Heart right ventricle (tissue), 16 donors: ENCODE measurements around the gene TMCC3. TPM values are rescaled to one million over a fixed set of nuclear protein-coding genes. Genes with fewer than 3 reads are reported as not detected.
A peak's percentile ranks its signal among the peaks of the same experiment; 100 is the strongest.

ENCODE experiments used
- ATAC-seq, 8 donors: fragments of 200-7000 bp; cut with Tn5 transposase; one replicate each; pipeline ENCODE4 v1.9.1; 2020; ENCODE audit warnings: mild to moderate bottlenecking in 8 of 8, moderate library complexity in 8 of 8, moderate number of reproducible peaks in 1 of 8
- DNase-seq, 2 donors: peaks; one replicate each; pipeline ENCODE4 v3.0.0-alpha.2; 2020
- H3K27ac ChIP-seq, 10 donors: fragments of 200-600 bp; sonication (generic) in 2 of 10; one replicate each; pipeline versions ENCODE4 v1.5.0 to v1.8.0; 2020 to 2022; ENCODE audit warnings: mild to moderate bottlenecking in 3 of 10
- H3K27me3 ChIP-seq, 7 donors: fragments of 200-600 bp; one replicate each; pipeline ENCODE4 v1.8.0; 2021 to 2022; ENCODE audit warnings: mild to moderate bottlenecking in 2 of 7
- H3K36me3 ChIP-seq, 9 donors: fragments of 200-600 bp; sonication (generic) in 1 of 9; one replicate each; pipeline versions ENCODE4 v1.5.0 to v1.8.0; 2020 to 2022; ENCODE audit warnings: mild to moderate bottlenecking in 2 of 9
- H3K4me1 ChIP-seq, 9 donors: fragments of 200-600 bp; sonication (generic) in 1 of 9; one replicate each; pipeline versions ENCODE4 v1.5.0 to v1.8.0; 2020 to 2022; ENCODE audit warnings: mild to moderate bottlenecking in 4 of 9
- H3K4me3 ChIP-seq, 10 donors: fragments of 200-600 bp; sonication (generic) in 2 of 10; one replicate each; pipeline versions ENCODE4 v1.5.0 to v1.8.0; 2020 to 2022; ENCODE audit warnings: mild to moderate bottlenecking in 7 of 10, moderate library complexity in 2 of 10
- H3K9me3 ChIP-seq, 11 donors: fragments of 200-600 bp in 10 of 11; sonication (generic) in 2 of 11; one replicate each; pipeline versions ENCODE4 v1.5.0 to v1.8.0; 2013 to 2022; ENCODE audit warnings: mild to moderate bottlenecking in 2 of 11, control low read depth in 1 of 11, moderate library complexity in 1 of 11
- CTCF ChIP-seq, 9 donors: fragments of 200-600 bp; sonication (generic) in 2 of 9; IDR thresholded peaks; one replicate each; pipeline versions ENCODE4 v1.5.0 to v1.8.0; 2021 to 2022; ENCODE audit warnings: antibody characterized with exemption in 9 of 9, mild to moderate bottlenecking in 5 of 9, moderate library complexity in 1 of 9
- WGBS, 2 donors: extraction: QIAGEN DNeasy Blood & Tissue Kit; methylation state at CpG; one replicate each; pipeline ENCODE4 v1.1.7; 2013; ENCODE audit warnings: inconsistent platforms in 1 of 2; 5-methylcytosine and 5-hydroxymethylcytosine counted together
- intact Hi-C, 10 donors: fragments of 100-400 bp; cut with DNase I; formaldehyde crosslinking; loops; one replicate each; pipeline versions ENCODE4 v1.11.1 to v1.14.2; 2022
- polyA plus RNA-seq, 2 donors: library from polyadenylated mRNA; stranded (reverse); fragments of 200-250 nt; gene quantifications; one replicate each; pipeline ENCODE4 v1.2.3, GENCODE V29; 2013
- total RNA-seq, 10 donors: library from RNA; stranded (reverse); fragmentation: NEBNext Ultra II Directional in 3 of 10; extraction: Animal tissue kit (Norgen Biotek cat#: 25700) in 3 of 10; gene quantifications; one replicate each; pipeline versions ENCODE4 v1.2.1 to v1.2.4, GENCODE V29; 2021 to 2023
- donor health status: Arrhythmogenic right ventricular cardiomyopathy.
- donor health status: ischemic (EF 13 %, LVEDD 7.1; RV severe dilation, severe dysfunction).
- donor health status: healthy with polysubstance abuse.
- donor health status: DM: no; HTN: yes; CAD: no.
- donor health status: DM: no; HTN: no; CAD: no.
- donor health status: ischemic (EF 25% LVEDD 6.9; RV normal size, moderate dysfunction).
- donor health status: ischemic (EF 25% LVEDD 5.7; RV mildly dilated, moderate dysfunction).
- donor health status: healthy.
- donor health status: DM: yes; HTN: yes; CAD: no.
- donor health status: Ischemic cardiomyopathy.
- donor health status: ischemic (EF 35%, LVEDD 5.7; RV mildly dilated, moderate dysfunction).
- donor health status: nonischemic (EF 11% LVEDD 7.7; RV severe dilation, severe dysfunction).
- donor health status: DM: yes; HTN: yes; CAD: no.
- donor health status: PGD.
- donor health status: ischemic (EF 29% LVEDD 5.4; RV normal size, mild dysfunction).
- donor health status: nonischemic (EF 23%, LVEDD 6.1; RV moderate dilation, normal function).

The TMCC3 gene
- total and polyA plus RNA-seq, 12 donors: 0.88 to 7.3 (median 3.0) TPM

GRCh38 chr12:94649349-94650142 lies 811 bp downstream of the TMCC3 start:
- WGBS, 2 donors: 5% methylated on average over 67 to 72 of the region's 72 CpGs
- peak overlapping the region; percentile 30 to 86 (median 72) for H3K27ac ChIP-seq
- intact Hi-C loops: loop anchor here in 3 of 10 donors (5.0 to 10.0 kb wide), 5 partner anchors 32 to 102 kb away; no protein-coding TSS in a partner anchor

GRCh38 chr12:94648578-94648977 lies 1.8 kb downstream of the TMCC3 start:
- TF ChIP-seq CTCF (IDR thresholded peaks at IDR 0.05): no peak

More at GRCh38 chr12:94649349-94650142, 811 bp downstream of the TMCC3 start:
- Histone ChIP-seq H3K4me1 (peaks cover 0 to 24% (median 8%) of the 10 kb centered on the region in 9 donors), H3K4me3 (peak overlapping the region; percentile 24 to 81 (median 68)), H3K27me3 (peaks cover 0 to 36% (median 0%) of the 10 kb centered on the region in 7 donors), H3K36me3 (no peaks in the 10 kb centered on the region), H3K9me3 (no peaks in the 10 kb centered on the region)
- ATAC-seq: peak; percentile 69 to 88 (median 76)
- peak in 8 of 9 donors; percentile 18 to 66 (median 49) for TF ChIP-seq CTCF (IDR thresholded peaks at IDR 0.05)
- peak; percentile 36 to 63 for DNase-seq

GRCh38 chr12:94644141-94644979 lies 6.0 kb downstream of the TMCC3 start:
- TF ChIP-seq CTCF (IDR thresholded peaks at IDR 0.05): no peak
- Histone ChIP-seq H3K4me3 (peak overlapping the region in 1 of 10 donors; percentile 34), H3K9me3 (no peaks in the 10 kb centered on the region), H3K36me3 (no peaks in the 10 kb centered on the region), H3K27me3 (peaks cover 0 to 11% (median 0%) of the 10 kb centered on the region in 7 donors), H3K4me1 (peaks cover 0 to 44% (median 6%) of the 10 kb centered on the region in 9 donors), H3K27ac (peak overlapping the region in 6 of 10 donors; percentile 7 to 90 (median 38))
- 65 to 70% methylated on average over 14 of the region's 14 CpGs for WGBS, 2 donors
- intact Hi-C loops: loop anchor here in 1 of 10 donors (10.0 kb wide), 1 partner anchor 50 kb away; no protein-coding TSS in a partner anchor
- peak; percentile 54 to 87 (median 74) for ATAC-seq
- DNase-seq: no peak

More at GRCh38 chr12:94648578-94648977, 1.8 kb downstream of the TMCC3 start:
- Histone ChIP-seq H3K27me3 (peaks cover 0 to 36% (median 0%) of the 10 kb centered on the region in 7 donors), H3K9me3 (no peaks in the 10 kb centered on the region), H3K4me1 (peaks cover 0 to 32% (median 8%) of the 10 kb centered on the region in 9 donors), H3K36me3 (no peaks in the 10 kb centered on the region), H3K4me3 (peak overlapping the region in 5 of 10 donors; percentile 68 to 81 (median 70)), H3K27ac (no peak overlapping the region)
- 90 to 96% methylated on average over 4 of the region's 4 CpGs for WGBS, 2 donors
- ATAC-seq: no peak
- DNase-seq: no peak
- intact Hi-C loops: loop anchor here in 2 of 10 donors (5.0 to 10.0 kb wide), 2 partner anchors 54 to 61 kb away; no protein-coding TSS in a partner anchor

- H3K9me3 ChIP-seq: no peaks in the 10 kb centered on the region
- H3K27me3 ChIP-seq: peaks cover 0 to 6% (median 0%) of the 10 kb centered on the region in 7 donors
- ATAC-seq (peak in 3 of 8 donors; percentile 42 to 69 (median 60)), DNase-seq (no peak)
- H3K4me1 ChIP-seq: peaks cover 0 to 41% (median 0%) of the 10 kb centered on the region in 9 donors
- peak overlapping the region in 4 of 10 donors; percentile 23 to 90 (median 56) for H3K27ac ChIP-seq
- intact Hi-C loops: loop anchor here in 1 of 10 donors (10.0 kb wide), 1 partner anchor 49 kb away; no protein-coding TSS in a partner anchor
- WGBS, 2 donors: 92 to 98% methylated on average over 3 of the region's 3 CpGs
- H3K4me3 ChIP-seq: peak overlapping the region in 1 of 10 donors; percentile 34
- H3K36me3 ChIP-seq: no peaks in the 10 kb centered on the region
- TF ChIP-seq CTCF (IDR thresholded peaks at IDR 0.05): no peak
Measured at GRCh38 chr12:94643606-94644005, 6.8 kb downstream of the TMCC3 start.
